ENCODE results near the gene CTNNA1. TPM values are rescaled to one million over a fixed set of nuclear protein-coding genes. Genes with fewer than 3 reads are reported as not detected.
"Not testable (repeated sequence)": the region's sequence is repeated elsewhere in the genome, so short reads cannot be mapped to it uniquely, and the experiment has no call there.

The CTNNA1 gene
- total RNA-seq, 1 experiment from 2014 or later, result 392 TPM

DNA sequence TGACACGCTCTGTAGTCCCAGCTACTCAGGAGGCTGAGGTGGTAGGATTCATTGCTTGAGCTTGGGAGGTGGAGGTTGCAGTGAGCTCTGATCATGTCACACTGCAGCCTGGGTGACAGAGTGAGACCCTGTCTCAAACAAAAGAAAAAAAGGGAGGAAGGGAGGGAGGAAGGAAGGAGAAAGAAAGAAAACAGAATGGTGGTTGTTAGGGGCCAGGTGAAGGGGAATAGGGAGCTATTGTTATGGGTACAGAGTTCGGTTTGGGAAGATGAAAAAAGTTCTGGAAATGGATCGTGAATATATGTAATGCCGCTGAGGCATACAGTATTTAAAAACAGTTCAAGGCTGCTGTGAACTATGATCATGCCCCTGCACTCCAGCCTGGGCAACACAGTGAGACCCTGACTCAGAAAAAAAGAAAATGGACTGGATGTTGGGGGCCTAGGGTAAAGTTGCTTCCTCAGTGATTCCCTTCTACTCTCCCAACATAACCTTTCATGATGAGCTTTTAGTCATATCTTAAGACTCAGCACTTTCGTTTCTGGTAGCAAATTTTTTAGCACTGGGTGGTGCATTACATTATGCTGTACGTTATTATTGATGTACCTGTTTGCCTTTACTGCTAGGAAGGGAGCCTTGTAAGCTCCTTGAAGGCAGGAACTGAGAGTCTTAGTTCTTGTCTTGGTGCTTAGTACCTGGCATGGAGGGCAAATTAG lies 4.0 kb downstream of the CTNNA1 start:
- TF ChIP-seq, protein P1, sequence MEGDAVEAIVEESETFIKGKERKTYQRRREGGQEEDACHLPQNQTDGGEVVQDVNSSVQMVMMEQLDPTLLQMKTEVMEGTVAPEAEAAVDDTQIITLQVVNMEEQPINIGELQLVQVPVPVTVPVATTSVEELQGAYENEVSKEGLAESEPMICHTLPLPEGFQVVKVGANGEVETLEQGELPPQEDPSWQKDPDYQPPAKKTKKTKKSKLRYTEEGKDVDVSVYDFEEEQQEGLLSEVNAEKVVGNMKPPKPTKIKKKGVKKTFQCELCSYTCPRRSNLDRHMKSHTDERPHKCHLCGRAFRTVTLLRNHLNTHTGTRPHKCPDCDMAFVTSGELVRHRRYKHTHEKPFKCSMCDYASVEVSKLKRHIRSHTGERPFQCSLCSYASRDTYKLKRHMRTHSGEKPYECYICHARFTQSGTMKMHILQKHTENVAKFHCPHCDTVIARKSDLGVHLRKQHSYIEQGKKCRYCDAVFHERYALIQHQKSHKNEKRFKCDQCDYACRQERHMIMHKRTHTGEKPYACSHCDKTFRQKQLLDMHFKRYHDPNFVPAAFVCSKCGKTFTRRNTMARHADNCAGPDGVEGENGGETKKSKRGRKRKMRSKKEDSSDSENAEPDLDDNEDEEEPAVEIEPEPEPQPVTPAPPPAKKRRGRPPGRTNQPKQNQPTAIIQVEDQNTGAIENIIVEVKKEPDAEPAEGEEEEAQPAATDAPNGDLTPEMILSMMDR (IDR thresholded peaks at IDR 0.05; ENCODE audit: insufficient read depth in 1 of 2, low read depth in 1 of 2, low read length in 1 of 2, severe bottlenecking in 1 of 2, unreplicated experiment in 1 of 2), result no peak
- no peak for DNase-seq
- BruUV-seq (replicated peaks), result no TSS peak
- H3K36me3 Mint-ChIP-seq (ENCODE audit: insufficient read depth, unreplicated experiment), result peaks cover 89% of the 10 kb centered on the region
- no peaks in the 10 kb centered on the region for H3K27me3 ChIP-seq (replicated peaks; ENCODE audit: control insufficient read depth, insufficient read depth, low read length)
- no peak overlapping the region for H3K4me3 ChIP-seq (ENCODE audit: low read depth, low read length)
- no peaks in the 10 kb centered on the region for H3K27me3 Mint-ChIP-seq (ENCODE audit: insufficient read depth, unreplicated experiment)
- H3K36me3 ChIP-seq (ENCODE audit: control insufficient read depth, insufficient read depth, low read length), result peaks cover 2% of the 10 kb centered on the region
- H3K9me3 ChIP-seq, result no peaks in the 10 kb centered on the region
- no peak overlapping the region for H3K4me3 Mint-ChIP-seq (ENCODE audit: unreplicated experiment)
- H3K27ac Mint-ChIP-seq (ENCODE audit: unreplicated experiment), result no peak overlapping the region
- peaks cover 18% of the 10 kb centered on the region for H3K4me1 ChIP-seq
- H3K4me1 Mint-ChIP-seq (ENCODE audit: low read depth, unreplicated experiment), result peaks cover 36% of the 10 kb centered on the region
- intact Hi-C loops (cut with micrococcal nuclease; ENCODE audit: unreplicated experiment), result loop anchor here (10.0 kb wide), 1 partner anchor 182 kb away; the partner anchor contains the start of gene HSPA9
- CTCF ChIA-PET, result interaction anchor here (1.3 kb wide), 1 partner anchor 33 kb away, joined by 5 read pairs; no protein-coding TSS in a partner anchor
- POLR2A ChIA-PET, result no interaction called here
- no peaks in the 10 kb centered on the region for H3K9me3 Mint-ChIP-seq (ENCODE audit: unreplicated experiment)

DNA sequence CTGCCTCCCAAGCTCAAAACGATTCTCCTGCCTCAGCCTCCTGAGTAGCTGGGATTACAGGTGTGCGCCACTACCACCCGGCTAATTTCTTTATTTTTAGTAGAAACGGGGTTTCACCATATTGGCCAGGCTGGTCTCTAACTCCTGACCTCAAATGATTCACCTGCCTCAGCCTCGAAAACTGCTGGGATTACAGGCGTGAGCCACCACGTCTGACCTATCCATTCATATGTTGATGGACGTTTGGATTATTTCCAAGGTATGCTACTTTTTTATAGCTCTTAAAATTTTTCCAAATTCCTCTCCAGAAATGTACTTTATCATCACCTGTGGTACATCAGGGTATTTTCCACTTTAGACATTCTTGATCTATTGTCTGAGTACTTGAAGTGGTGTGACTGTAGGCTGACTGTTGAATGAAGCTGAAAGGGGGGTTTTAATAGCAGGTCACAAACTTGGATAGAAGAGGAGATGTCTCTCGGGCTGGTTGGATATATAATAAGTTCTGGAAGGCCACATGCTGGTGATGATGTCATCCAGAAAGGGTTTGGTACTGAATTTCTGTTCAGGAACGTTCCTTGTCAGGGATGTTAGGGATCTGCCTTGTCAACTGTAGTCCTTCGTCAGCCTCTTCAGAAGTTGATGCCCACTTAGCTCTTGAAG lies 7.4 kb downstream of the CTNNA1 start:
- Mint-ChIP-seq H3K27ac (ENCODE audit: unreplicated experiment) (no peak overlapping the region), H3K4me3 (ENCODE audit: unreplicated experiment) (no peak overlapping the region)
- POLR2A ChIA-PET, result no interaction called here

DNA sequence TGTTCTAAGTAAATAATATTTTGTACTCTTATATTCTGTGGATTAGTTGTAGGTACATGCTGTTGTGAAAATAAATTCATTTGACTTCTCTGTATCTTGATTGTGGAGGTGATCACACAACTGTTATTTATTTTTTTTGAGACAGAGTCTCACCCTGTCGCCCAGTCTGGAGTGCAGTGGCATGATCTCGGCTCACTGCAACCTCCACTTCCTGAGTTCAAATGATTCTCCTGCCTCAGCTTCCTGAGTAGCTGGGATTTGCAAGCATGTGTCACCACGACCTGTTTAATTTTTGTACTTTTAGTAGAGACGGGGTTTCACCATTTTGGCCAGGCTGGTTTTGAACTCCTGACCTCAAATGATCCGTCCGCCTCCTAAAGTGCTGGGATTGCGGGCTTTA lies 7.9 kb downstream of the CTNNA1 start:
- H3K9me3 ChIP-seq; POLR2A ChIA-PET; BruUV-seq (replicated peaks); H3K9me3 Mint-ChIP-seq (ENCODE audit: unreplicated experiment); H3K27ac Mint-ChIP-seq (ENCODE audit: unreplicated experiment); H3K27me3 ChIP-seq (replicated peaks; ENCODE audit: control insufficient read depth, insufficient read depth, low read length); intact Hi-C loops (cut with micrococcal nuclease; ENCODE audit: unreplicated experiment); H3K36me3 ChIP-seq (ENCODE audit: control insufficient read depth, insufficient read depth, low read length); H3K4me3 ChIP-seq (ENCODE audit: low read depth, low read length); DNase-seq; H3K4me3 Mint-ChIP-seq (ENCODE audit: unreplicated experiment); H3K27me3 Mint-ChIP-seq (ENCODE audit: insufficient read depth, unreplicated experiment): not testable (repeated sequence)
- peaks cover 88% of the 10 kb centered on the region for H3K36me3 Mint-ChIP-seq (ENCODE audit: insufficient read depth, unreplicated experiment)
- H3K4me1 ChIP-seq, result peaks cover 13% of the 10 kb centered on the region; the same call in 1 of the 2 replicates
- CTCF ChIA-PET, result interaction anchor here (0.6 kb wide), 1 partner anchor 9 kb away, joined by 5 read pairs; no protein-coding TSS in a partner anchor
- peaks cover 22% of the 10 kb centered on the region for H3K4me1 Mint-ChIP-seq (ENCODE audit: low read depth, unreplicated experiment)

More for the DNA sequence above, 7.4 kb downstream of the CTNNA1 start:
- peaks cover 16% of the 10 kb centered on the region; the same call in 1 of the 2 replicates for H3K4me1 ChIP-seq
- CTCF ChIA-PET, result interaction anchor here (0.6 kb wide), 1 partner anchor 10 kb away, joined by 5 read pairs; no protein-coding TSS in a partner anchor
- no peak for DNase-seq
- Mint-ChIP-seq H3K4me1 (ENCODE audit: low read depth, unreplicated experiment) (peaks cover 17% of the 10 kb centered on the region), H3K36me3 (ENCODE audit: insufficient read depth, unreplicated experiment) (peaks cover 89% of the 10 kb centered on the region), H3K27me3 (ENCODE audit: insufficient read depth, unreplicated experiment) (no peaks in the 10 kb centered on the region), H3K9me3 (ENCODE audit: unreplicated experiment) (no peaks in the 10 kb centered on the region)
- intact Hi-C loops (cut with micrococcal nuclease; ENCODE audit: unreplicated experiment), result no loop called here
- TF ChIP-seq, protein P1 (IDR thresholded peaks at IDR 0.05; ENCODE audit: insufficient read depth in 1 of 2, low read depth in 1 of 2, low read length in 1 of 2, severe bottlenecking in 1 of 2, unreplicated experiment in 1 of 2), result no peak
- no peaks in the 10 kb centered on the region for H3K9me3 ChIP-seq
- H3K36me3 ChIP-seq (ENCODE audit: control insufficient read depth, insufficient read depth, low read length), result peaks cover under 1% of the 10 kb centered on the region
- BruUV-seq (replicated peaks), result no TSS peak
- no peaks in the 10 kb centered on the region for H3K27me3 ChIP-seq (replicated peaks; ENCODE audit: control insufficient read depth, insufficient read depth, low read length)
- H3K4me3 ChIP-seq (ENCODE audit: low read depth, low read length), result no peak overlapping the region

DNA sequence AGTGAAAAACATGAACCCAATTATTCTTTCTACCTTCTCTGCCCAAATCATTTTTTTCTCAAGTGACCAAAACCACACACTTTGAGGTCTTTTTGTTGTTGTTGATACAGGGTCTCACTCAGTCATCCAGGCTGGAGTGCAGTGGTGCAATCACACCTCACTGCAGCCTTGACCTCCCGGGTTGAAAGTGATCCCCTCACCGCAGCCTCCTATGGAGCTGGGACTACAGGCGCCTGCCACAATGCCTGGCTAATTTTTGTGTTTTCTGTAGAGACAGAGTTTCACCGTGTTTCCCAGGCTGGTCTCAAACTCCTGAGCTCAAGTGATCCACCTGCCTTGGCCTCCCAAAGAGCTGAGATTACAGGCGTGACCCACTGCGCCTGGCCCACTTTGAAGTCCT lies 8.4 kb downstream of the CTNNA1 start:
- H3K4me3 ChIP-seq (ENCODE audit: low read depth, low read length); H3K4me3 Mint-ChIP-seq (ENCODE audit: unreplicated experiment); H3K27ac Mint-ChIP-seq (ENCODE audit: unreplicated experiment); H3K36me3 ChIP-seq (ENCODE audit: control insufficient read depth, insufficient read depth, low read length); intact Hi-C loops (cut with micrococcal nuclease; ENCODE audit: unreplicated experiment); H3K4me1 ChIP-seq; H3K9me3 ChIP-seq; POLR2A ChIA-PET; DNase-seq; BruUV-seq (replicated peaks); H3K27me3 Mint-ChIP-seq (ENCODE audit: insufficient read depth, unreplicated experiment); H3K27me3 ChIP-seq (replicated peaks; ENCODE audit: control insufficient read depth, insufficient read depth, low read length); H3K9me3 Mint-ChIP-seq (ENCODE audit: unreplicated experiment); CTCF ChIA-PET: not testable (repeated sequence)
- H3K4me1 Mint-ChIP-seq (ENCODE audit: low read depth, unreplicated experiment), result peaks cover 23% of the 10 kb centered on the region
- H3K36me3 Mint-ChIP-seq (ENCODE audit: insufficient read depth, unreplicated experiment), result peaks cover 86% of the 10 kb centered on the region
